Left ventricle myocardium inferior (tissue), 1 donor: ENCODE results near the gene CUX1. TPM values are rescaled to one million over a fixed set of nuclear protein-coding genes. Genes with fewer than 3 reads are reported as not detected.
"Not testable (repeated sequence)": the region's sequence is repeated elsewhere in the genome, so short reads cannot be mapped to it uniquely, and the experiment has no call there.

Experiments
- DNase-seq: peaks from one replicate; pipeline ENCODE4 v3.0.0-alpha.2; 2020
- H3K27ac ChIP-seq: fragments of 200-600 bp; replicated peaks from 2 replicates; pipeline ENCODE4 v1.8.0; 2021
- H3K27me3 ChIP-seq: fragments of 200-600 bp; 2 replicates; pipeline ENCODE4 v1.8.0; 2021; ENCODE audit warnings: low read depth
- H3K36me3 ChIP-seq: fragments of 200-600 bp; 2 replicates; pipeline ENCODE4 v1.8.0; 2021
- H3K4me1 ChIP-seq: fragments of 200-600 bp; 2 replicates; pipeline ENCODE4 v1.8.0; 2021
- H3K4me3 ChIP-seq: fragments of 200-600 bp; 2 replicates; pipeline ENCODE4 v1.8.0; 2021; ENCODE audit warnings: mild to moderate bottlenecking, moderate library complexity
- H3K9me3 ChIP-seq: fragments of 200-600 bp; replicated peaks from 2 replicates; pipeline ENCODE4 v1.8.0; 2021
- CTCF ChIP-seq: fragments of 200-600 bp; IDR thresholded peaks from 2 replicates; pipeline ENCODE4 v1.8.0; 2021; ENCODE audit warnings: antibody characterized with exemption, mild to moderate bottlenecking, borderline replicate concordance
- intact Hi-C: fragments of 100-400 bp; cut with micrococcal nuclease; formaldehyde crosslinking; loops from one replicate; pipeline ENCODE4 v1.11.0; 2022
- total RNA-seq: library from RNA; stranded (reverse); fragmentation: NEBNext Ultra II Directional; extraction: Animal tissue kit (Norgen Biotek cat#: 25700); gene quantifications from one replicate; pipeline ENCODE4 v1.2.1, GENCODE V29; 2021
- donor health status: DM: no; HTN: yes; CAD: no; lungs with severe emphysema.

The CUX1 gene
- total RNA-seq, 1 donor from 2014 or later: 125 TPM

GRCh38 chr7:101819183-101819582 is 1.8 kb downstream of the CUX1 start:
- TF ChIP-seq CTCF: no peak
- H3K36me3 ChIP-seq: no peaks in the 10 kb centered on the region
- H3K27me3 ChIP-seq: no peaks in the 10 kb centered on the region
- no peak for DNase-seq
- H3K9me3 ChIP-seq: no peaks in the 10 kb centered on the region
- H3K27ac ChIP-seq: peak overlapping the region; percentile 75
- intact Hi-C loops: loop anchor here (5.0 kb wide), 1 partner anchor 38 kb away; no protein-coding TSS in a partner anchor
- peaks cover 76% of the 10 kb centered on the region for H3K4me1 ChIP-seq
- peak overlapping the region; percentile 92 for H3K4me3 ChIP-seq

- Histone ChIP-seq H3K36me3 (no peaks in the 10 kb centered on the region), H3K9me3 (no peaks in the 10 kb centered on the region), H3K27ac (no peak overlapping the region), H3K4me3 (no peak overlapping the region), H3K27me3 (no peaks in the 10 kb centered on the region), H3K4me1 (peaks cover 76% of the 10 kb centered on the region)
- no peak for DNase-seq
- no peak for TF ChIP-seq CTCF
- intact Hi-C loops: loop anchor here (5.0 kb wide), 1 partner anchor 37 kb away; no protein-coding TSS in a partner anchor
Observed at GRCh38 chr7:101819913-101820522, 2.6 kb downstream of the CUX1 start.

- Histone ChIP-seq H3K9me3 (no peaks in the 10 kb centered on the region), H3K27me3 (no peaks in the 10 kb centered on the region), H3K27ac (no peak overlapping the region), H3K4me1 (peaks cover 76% of the 10 kb centered on the region), H3K36me3 (no peaks in the 10 kb centered on the region), H3K4me3 (no peak overlapping the region)
- no peak for TF ChIP-seq CTCF
- no peak for DNase-seq
- intact Hi-C loops: no loop called here
Observed at GRCh38 chr7:101820703-101821102, 3.3 kb downstream of the CUX1 start.

- H3K4me1 ChIP-seq: peaks cover 82% of the 10 kb centered on the region
- H3K36me3 ChIP-seq, H3K4me3 ChIP-seq, intact Hi-C loops, H3K9me3 ChIP-seq, DNase-seq, H3K27me3 ChIP-seq: not testable (repeated sequence)
- H3K27ac ChIP-seq: peak overlapping the region; percentile 46
Observed at GRCh38 chr7:101822632-101823031, 5.2 kb downstream of the CUX1 start.

- Histone ChIP-seq H3K27me3 (no peaks in the 10 kb centered on the region), H3K9me3 (no peaks in the 10 kb centered on the region), H3K4me3 (peak overlapping the region; percentile 8), H3K27ac (peak overlapping the region; percentile 46), H3K36me3 (no peaks in the 10 kb centered on the region), H3K4me1 (peaks cover 78% of the 10 kb centered on the region)
- intact Hi-C loops: no loop called here
- no peak for DNase-seq
- no peak for TF ChIP-seq CTCF
Observed at GRCh38 chr7:101823096-101823495, 5.7 kb downstream of the CUX1 start.

GRCh38 chr7:101823596-101823995 is 6.2 kb downstream of the CUX1 start:
- Histone ChIP-seq H3K36me3 (no peaks in the 10 kb centered on the region), H3K27me3 (no peaks in the 10 kb centered on the region), H3K4me1 (peaks cover 76% of the 10 kb centered on the region), H3K9me3 (no peaks in the 10 kb centered on the region), H3K27ac (peak overlapping the region; percentile 46), H3K4me3 (no peak overlapping the region)
- no peak for DNase-seq
- intact Hi-C loops: no loop called here
- TF ChIP-seq CTCF: no peak
